GM12864 (cell line): Measurements from ENCODE around the gene C10orf95.

ENCODE experiments used
- DNase-seq: peaks from one replicate; pipeline ENCODE4 v3.0.0-alpha.2; 2011; ENCODE audit warnings: low read depth
- H3K4me3 ChIP-seq: 2 replicates; pipeline ENCODE4 v1.5.1; 2011; ENCODE audit warnings: mild to moderate bottlenecking, low read depth, low read length, control low read depth
- TF ChIP-seq, protein P1 (sequence below): IDR thresholded peaks from 2 replicates; pipeline ENCODE4 v1.5.1; 2011; ENCODE audit warnings: low read depth, mild to moderate bottlenecking, moderate library complexity, low read length, control low read depth, inconsistent platforms; ENCODE audit errors: missing control alignments

The C10orf95 gene

DNA sequence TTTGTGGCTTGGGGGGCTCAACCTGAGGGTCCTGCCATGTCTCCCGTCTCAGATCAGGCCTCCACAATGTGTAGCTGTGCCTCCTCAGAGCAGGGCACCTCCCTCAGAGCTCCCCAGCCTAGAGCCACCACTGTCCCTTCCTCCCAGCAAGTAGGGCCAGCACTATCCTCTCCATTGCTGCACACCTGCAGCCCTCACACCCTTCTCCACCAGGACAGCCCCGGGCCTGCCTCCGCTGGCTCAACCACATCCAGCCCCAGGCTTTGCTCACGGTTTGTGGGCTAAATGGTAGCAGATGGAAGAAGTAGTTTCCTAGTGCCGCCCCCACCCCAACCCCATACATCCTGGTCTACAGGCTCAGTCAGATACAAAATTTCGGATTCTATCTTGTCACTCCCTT is 45.7 kb downstream of the C10orf95 start:
- TF ChIP-seq, protein P1, sequence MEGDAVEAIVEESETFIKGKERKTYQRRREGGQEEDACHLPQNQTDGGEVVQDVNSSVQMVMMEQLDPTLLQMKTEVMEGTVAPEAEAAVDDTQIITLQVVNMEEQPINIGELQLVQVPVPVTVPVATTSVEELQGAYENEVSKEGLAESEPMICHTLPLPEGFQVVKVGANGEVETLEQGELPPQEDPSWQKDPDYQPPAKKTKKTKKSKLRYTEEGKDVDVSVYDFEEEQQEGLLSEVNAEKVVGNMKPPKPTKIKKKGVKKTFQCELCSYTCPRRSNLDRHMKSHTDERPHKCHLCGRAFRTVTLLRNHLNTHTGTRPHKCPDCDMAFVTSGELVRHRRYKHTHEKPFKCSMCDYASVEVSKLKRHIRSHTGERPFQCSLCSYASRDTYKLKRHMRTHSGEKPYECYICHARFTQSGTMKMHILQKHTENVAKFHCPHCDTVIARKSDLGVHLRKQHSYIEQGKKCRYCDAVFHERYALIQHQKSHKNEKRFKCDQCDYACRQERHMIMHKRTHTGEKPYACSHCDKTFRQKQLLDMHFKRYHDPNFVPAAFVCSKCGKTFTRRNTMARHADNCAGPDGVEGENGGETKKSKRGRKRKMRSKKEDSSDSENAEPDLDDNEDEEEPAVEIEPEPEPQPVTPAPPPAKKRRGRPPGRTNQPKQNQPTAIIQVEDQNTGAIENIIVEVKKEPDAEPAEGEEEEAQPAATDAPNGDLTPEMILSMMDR = no peak

DNA sequence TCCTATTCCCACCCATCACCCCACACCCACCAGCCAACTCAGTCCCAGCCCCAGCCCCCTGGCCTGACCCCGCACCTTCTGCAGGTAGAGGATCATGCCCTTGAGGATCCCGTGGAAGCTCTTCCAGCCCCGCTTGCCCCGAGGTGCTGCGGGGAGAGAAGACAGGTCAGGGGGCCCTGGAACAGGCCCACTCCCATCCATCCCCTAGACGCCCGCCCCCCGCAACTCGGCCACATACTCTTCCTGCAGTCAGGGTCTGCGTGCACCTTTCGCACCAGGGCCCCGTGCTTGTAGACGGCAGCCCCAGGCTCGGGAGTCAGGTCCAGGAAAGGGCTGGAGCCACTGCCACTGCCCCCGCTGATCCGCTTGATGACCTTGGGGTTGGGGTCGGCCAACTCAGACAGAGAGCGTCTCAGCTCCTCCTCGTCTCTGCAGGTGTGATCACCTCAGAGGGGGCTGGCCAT is 46.2 kb downstream of the C10orf95 start:
- no peak overlapping the region for H3K4me3 ChIP-seq
- no peak for DNase-seq
- TF ChIP-seq, protein P1 = no peak

More for the DNA sequence above, 45.7 kb downstream of the C10orf95 start:
- H3K4me3 ChIP-seq = no peak overlapping the region
- DNase-seq = no peak

DNA sequence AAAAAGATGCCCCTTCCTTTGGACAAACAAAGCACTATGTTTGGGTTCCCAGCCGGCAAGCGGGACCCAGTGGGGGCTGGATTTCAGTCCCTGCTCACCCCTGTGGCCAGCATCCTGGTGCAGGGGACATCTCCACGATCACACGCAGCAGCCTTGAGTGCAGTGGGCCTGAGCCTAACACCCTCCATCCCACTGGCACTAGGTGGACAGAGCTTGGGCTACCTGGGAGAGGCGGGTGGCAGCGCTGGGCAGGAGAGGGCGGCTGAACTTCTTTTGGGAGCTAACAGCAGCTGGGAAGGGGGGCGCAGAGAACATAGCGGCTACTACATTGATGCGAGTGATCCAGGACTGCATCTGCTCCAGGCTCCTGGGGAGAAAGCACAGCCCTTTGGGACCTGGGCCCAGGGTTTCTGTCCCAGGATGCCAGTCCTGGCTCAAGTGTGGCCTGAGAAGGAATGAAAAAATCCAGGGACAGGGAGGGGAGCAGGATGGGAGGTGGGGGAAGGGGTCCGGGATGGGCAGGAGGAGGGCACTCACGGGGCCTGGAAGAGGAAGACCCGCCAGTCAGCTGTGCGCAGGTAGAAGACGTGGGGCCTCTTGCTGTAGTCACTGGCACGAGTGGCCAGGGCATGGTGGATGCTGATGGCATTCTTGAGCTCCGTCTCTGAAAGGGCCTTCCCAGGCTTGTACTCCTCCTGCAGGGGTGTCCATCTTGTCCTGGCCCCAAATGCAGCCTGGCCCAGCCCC is 46.8 kb downstream of the C10orf95 start:
- DNase-seq = no peak
- TF ChIP-seq, protein P1 = no peak
- H3K4me3 ChIP-seq = no peak overlapping the region

DNA sequence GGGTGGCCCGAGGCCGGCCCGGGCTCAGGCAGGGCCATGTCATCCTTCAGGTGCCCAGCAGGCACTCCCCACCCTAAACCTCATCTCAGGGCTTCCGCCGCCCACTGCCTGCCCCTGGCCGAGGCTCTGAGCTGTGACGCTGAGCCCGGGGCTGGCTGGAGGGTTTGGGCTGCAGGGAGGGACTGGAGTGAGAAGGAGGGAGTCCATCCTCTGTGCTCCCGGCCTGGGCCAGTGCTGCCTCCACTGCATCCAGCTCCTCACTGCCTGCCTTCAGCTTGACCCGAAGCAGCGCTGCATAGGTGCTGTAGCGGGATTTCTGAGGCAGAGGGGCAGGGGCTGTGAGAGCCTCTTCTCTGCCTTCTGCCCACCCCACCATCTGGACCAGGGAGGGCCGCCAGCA is 48.2 kb downstream of the C10orf95 start:
- TF ChIP-seq, protein P1 = no peak
- H3K4me3 ChIP-seq = no peak overlapping the region
- DNase-seq = no peak

DNA sequence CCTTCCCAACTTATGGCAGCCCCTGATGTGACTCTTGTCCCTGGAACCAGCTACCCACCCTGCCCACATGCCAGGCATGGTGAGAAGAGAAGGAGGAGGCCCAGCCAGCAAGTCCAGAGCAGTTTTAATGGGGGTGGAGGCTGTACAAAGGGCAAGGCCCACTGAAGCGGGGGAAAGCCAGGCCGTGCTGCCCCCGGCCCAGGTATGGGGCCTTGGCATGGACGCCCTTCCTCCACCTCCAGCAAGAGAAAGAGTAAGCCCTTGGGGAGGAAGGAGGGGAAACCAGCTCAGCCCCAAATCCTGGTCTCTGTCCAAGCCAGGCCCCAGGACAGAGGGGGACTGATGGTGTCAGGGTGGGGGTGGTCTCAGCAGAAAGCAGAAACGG is 48.8 kb downstream of the C10orf95 start:
- TF ChIP-seq, protein P1 = no peak
- DNase-seq = no peak
- no peak overlapping the region for H3K4me3 ChIP-seq

DNA sequence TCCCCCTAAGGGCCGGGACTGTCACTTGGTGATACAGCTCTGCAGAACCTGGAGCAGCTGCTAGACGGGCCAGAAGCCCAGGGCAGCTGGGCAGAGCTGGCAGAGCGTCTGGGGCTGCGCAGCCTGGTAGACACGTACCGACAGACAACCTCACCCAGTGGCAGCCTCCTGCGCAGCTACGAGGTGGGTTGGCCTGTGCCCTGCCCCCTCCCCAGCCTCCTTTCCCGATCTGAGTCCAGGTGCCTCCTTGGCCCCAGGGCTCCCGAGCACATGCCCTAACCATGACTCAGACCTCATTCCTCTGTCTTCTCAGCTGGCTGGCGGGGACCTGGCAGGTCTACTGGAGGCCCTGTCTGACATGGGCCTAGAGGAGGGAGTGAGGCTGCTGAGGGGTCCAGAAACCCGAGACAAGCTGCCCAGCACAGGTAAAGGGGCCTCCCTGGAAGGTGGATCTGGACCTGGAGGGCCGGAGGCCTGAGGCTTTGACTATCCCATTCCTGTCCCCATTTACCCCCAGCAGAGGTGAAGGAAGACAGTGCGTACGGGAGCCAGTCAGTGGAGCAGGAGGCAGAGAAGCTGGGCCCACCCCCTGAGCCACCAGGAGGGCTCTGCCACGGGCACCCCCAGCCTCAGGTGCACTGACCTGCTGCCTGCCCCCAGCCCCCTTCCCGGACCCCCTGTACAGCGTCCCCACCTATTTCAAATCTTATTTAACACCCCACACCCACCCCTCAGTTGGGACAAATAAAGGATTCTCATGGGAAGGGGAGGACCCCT is 49.4 kb downstream of the C10orf95 start:
- DNase-seq = no peak
- H3K4me3 ChIP-seq = no peak overlapping the region
- TF ChIP-seq, protein P1 = no peak

DNA sequence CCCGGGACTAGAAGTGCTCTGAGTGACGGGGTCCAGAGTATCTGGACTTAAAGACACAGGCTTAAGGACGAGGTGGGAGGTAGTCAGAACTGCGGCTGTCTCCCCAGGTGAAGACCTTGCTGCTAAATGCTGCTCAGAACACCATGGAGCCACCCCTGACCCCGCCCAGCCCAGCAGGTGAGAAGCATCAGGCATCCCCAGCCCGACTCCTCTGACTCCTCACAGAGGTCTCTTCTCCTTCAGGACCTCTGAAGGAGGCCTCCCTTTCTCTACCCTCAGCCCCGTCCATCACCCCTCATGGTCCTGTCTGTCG is 50.0 kb downstream of the C10orf95 start:
- TF ChIP-seq, protein P1 = no peak
- H3K4me3 ChIP-seq = no peak overlapping the region
- no peak for DNase-seq
